HG02763 (cell line): ENCODE data around the gene PAX7.
"Not testable (repeated sequence)": the region's sequence is repeated elsewhere in the genome, so short reads cannot be mapped to it uniquely, and the experiment has no call there.

Experiments
- ATAC-seq: cut with Tn5 transposase; IDR thresholded peaks from one replicate; pipeline ENCODE4 v1.9.1; 2021; ENCODE audit warnings: mild to moderate bottlenecking, moderate library complexity; ENCODE audit not compliant: unreplicated experiment

Gene PAX7

DNA sequence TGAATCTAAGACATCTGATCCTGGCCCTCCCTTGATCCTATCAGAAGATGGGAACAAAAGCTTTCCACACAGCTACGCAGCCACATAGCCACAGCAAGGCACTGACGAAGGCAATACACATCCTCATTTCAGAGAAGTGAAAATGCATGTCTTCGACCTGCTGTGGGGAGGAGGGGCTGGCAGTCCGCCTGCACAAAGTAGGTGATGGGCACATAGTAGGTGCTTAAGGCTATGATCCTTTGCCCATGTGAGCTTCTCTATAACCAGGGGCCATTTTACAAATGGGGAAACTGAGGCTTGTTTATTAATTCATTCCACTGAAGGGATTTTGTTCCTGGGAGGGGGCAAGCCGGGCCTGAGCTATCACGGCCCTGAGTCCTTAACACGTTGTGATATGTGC, 94.2 kb downstream of the PAX7 start:
- ATAC-seq: no peak

DNA sequence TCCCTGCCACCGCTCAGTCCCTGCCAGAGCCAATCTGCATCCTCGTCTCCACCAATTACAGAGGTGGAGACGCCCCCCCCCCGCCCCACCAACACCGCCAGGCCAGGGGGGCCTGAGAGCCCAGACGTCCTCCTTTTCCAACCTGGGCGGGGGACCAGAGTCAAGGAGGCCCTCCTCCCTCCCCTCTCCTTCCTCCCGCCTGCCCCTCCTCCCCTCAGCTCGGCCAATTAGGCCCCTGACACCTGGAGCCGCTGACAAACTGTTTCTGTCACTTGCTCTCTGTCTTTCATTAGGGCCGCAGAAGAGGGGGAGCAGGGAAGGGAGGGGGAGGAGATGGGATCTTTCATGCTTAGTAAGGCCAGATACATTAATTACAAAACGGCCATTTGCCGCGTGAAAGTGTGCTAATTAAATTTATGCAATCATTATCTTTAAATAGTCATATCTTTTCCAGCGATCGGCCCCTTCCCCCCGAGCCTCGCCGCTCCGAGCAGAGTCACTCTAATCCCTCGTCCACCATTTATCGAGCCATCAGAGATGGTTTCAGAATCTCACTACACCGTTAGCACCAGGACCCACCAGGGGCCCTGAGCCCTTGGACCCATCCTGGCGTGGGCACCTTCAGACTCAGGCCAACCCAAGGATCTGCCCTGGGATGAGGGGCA, 94.7 kb downstream of the PAX7 start:
- ATAC-seq: no peak

DNA sequence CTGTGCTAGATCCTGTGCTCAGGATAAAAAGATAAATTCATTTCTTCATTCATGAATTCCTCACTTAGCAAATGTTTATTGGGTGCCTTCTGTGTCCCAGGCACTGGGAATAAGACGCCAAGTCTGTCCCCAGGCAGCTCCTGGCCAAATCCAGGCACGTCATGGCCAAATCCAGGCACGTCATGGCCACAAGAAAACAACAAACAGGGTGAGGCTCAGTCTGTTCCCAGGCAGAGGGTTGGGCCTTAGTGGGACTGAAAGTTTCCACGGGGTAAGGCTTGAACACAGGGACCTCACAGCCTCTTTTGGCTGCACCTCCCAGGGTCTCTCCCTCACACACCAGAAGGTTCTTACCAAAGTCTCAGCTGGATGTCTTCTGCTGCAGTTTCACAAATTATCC, 95.7 kb downstream of the PAX7 start:
- no peak for ATAC-seq

DNA sequence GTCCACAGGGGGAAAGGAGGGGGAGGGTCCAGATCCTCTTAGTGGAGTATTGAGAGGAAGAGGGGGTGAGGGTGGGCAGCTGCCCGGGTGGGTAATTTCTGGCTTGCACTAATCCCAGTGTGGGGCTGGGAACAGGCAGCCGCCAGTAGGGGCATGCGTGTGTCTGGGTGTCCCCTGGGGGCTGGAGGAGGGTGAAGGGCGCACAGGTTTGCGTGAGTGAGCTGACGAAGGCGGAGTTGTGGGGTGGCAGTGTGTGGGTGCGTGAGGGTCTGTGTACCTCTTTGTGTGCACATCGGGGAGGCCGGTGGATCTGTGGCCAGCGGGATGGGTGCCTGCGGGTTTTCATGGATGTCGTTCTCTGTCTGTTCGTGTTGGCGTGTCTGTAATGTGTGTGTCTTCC, 97.3 kb downstream of the PAX7 start:
- no peak for ATAC-seq

DNA sequence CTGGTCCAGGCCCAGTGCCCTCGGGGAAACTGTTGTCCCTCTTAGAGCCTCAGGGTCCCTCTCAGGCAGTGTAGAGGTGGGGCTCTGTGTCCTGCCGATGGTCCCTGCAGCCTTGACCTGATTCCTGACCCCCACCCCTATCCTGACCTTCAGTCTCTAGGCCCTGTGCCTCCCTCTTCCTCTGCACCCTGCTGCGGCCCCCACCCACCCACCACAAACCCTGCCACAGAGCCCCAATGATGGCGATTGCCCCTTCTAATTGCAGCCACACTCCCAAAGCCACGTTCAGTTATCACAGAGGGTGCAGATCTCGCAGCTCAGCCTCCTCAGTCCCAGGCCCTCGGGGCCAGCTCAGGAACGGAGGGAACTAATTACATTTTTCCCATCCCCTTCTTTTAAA, 99.7 kb downstream of the PAX7 start:
- no peak for ATAC-seq

DNA sequence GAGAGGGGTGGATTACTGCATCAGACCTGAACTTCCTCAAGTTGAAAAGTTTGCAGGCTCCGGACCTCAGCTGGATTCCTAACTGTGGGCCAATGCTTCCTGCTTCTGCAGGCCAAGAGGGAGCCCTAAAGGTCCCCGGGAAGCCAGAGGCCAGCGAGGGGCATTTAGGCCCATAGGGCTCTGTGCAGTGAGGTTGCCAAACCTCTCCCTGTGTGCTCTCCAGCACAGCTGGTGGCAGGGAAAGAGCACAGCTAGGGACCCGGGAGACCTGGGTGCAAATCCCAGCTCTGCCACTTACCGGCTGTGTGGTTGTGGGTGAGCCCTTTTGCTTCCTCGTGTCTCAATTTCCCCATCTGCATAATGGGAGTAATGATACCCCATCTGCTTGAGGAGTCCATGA, 100.5 kb downstream of the PAX7 start:
- ATAC-seq: no peak

DNA sequence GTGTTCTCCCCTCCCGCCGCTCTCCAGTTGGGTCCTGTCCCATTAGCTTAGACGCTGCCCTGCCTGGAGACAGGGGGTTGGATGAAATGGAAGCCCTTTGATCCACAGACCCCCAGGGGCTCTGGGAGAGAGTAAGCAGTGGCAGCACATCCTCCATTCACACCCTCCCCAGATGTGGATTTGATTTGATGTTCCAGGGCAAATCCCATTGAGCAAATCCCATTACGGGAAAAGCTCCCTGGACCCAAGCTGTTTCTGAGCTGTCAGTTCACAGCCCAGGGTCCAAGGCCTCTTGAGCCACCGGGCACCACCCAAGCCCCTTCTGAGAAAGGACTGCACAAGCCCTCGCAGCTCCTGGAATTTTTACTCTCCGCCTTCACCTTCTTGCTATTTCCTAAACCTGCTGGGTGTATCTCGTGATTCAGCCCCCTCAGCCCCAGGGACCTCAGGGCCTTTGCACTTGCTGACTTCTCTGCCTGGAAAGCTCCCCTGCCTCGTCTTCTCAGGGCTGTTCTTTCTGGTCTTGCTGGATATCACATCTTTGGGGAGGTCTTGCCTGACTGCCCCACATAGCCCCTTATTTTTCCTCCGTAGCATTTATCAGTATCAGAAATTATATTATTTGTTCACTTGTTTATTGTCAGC, 101.1 kb downstream of the PAX7 start:
- ATAC-seq: no peak

DNA sequence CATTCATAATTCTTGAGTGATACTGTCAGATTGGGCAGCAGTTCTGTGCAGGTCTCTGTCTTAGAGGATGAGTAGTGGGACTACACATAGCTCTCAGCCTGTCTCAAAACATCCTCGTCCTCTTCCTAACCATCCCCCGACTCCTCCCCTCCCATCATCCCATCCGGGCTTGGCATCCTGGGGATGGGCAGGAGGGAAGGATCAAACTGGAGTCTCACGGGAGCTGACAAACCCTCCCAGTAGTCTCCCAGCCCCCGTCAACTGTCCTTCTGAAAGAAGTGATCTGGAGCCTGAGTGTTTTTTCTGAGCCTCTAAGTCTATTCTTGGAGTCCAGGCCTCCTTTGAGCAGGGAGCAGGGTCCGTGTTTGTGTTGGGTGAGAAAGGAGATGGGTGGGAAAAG, 102.0 kb downstream of the PAX7 start:
- no peak for ATAC-seq

DNA sequence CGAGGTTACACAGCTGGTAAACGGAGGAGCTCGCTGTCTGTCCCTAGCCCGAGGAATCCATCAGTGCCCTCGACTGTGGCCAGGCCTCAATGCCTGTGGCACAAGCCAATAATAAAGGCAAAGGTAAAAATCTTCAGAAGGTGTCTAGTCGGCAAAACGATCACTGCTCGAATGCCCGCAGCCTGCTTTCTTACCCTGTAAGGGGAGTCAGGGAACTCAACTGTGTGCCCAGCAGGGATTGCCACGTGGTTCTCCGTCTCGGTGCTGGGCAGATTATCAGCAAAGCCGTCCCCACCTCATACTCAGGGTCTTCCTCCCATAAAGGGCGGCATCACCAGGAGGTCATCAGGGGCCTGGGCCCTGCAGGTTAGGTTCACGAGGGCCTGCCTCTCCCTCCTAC, 103.4 kb downstream of the PAX7 start:
- ATAC-seq: no peak

DNA sequence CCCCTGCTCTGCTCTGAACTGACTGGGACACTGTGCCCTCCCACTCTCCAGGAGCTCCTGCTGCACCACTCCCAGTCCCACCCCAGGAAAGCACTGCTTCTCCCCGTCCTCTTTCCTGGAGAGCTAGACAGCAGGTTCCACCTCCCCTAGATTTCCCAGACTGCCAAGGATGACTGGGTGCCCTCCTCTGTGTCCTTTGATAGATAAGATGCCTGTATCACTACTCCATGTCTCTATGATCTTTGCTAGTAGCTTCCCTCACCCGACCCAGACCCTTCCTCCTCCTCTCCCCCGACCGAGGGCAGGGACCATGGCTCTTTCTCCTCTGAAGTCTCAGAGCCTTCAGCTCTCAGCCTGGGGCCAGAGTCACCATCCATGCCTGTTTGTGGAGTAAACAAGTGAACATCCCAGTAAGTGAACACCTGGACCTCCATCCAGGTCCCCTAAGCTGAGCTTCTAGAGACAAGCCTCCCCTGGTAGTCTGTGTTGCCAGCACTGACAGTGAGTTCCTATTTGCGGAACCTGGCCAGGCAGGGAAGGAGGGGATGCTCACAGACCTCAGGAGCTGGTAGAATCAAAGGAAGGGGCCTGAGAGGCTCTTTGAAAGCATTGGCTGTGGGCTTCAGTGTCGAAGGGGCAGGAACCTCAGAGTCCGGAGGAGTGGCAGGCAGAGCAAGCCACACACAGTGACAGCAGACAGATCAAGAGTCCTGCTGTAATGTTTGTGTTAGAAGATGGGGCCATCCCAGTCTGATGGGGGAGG, 104.0 kb downstream of the PAX7 start:
- no peak for ATAC-seq

DNA sequence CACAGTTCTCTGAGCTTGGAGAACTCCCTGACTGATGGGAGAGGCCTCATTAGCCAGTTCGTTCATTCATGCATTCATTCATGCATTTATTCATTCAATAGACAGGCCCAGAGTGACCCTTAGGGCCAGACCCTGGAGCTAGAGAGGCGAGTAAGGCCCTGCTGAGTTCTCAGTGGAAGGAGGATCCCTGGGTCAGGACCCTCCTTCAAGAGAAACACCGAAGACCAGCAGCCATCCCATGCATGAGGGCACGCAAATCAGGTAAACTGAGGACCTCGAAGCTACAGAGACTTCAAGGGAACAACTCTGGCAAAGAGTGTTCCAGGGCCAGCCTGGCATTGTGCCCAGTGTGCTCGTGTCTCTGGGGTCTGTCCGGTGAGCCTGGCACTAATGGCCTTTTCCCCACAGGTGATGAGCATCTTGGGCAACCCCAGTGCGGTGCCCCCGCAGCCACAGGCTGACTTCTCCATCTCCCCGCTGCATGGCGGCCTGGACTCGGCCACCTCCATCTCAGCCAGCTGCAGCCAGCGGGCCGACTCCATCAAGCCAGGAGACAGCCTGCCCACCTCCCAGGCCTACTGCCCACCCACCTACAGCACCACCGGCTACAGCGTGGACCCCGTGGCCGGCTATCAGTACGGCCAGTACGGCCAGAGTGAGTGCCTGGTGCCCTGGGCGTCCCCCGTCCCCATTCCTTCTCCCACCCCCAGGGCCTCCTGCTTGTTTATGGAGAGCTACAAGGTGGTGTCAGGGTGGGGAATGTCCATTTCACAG, 104.8 kb downstream of the PAX7 start:
- ATAC-seq: no peak

DNA sequence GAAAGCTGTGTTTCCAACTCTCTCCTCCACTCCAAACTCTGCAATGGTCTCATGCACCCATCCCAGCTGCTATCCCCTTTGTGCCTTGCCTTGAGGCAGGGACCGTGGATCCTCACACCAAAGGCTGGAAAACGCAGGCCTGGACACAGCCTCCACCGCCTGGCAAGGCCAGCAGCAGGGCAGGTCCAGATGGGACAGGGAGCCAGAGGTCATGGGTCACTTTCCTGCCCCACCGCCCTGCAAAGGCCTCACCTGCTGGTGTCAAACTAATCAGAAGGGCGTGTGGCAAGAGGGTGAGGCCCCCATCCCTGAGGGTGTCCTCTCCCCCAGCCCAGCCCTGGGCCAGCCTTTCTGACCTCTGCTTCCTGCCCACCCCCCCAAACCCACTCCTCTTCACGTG, 106.3 kb downstream of the PAX7 start:
- ATAC-seq: no peak

DNA sequence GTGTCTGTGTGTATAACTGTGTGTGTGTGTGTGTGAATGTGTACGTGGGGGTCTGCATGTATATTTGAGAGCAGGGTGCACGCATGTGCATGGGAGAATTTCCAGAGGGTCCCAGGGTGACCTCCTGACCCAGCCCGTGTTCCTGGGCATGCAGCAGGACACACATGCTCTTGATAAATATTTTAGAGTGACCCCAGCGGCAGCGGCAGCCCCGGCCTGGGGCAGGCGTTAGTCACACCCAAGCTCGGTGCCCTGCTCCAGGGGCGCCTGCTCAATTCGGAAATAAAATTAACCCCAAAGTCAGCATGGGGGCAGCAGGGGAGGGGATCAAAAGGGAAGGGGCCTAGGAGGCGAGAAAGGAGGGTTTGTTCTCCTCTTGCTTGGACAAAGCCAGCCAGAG, 107.5 kb downstream of the PAX7 start:
- no peak for ATAC-seq

DNA sequence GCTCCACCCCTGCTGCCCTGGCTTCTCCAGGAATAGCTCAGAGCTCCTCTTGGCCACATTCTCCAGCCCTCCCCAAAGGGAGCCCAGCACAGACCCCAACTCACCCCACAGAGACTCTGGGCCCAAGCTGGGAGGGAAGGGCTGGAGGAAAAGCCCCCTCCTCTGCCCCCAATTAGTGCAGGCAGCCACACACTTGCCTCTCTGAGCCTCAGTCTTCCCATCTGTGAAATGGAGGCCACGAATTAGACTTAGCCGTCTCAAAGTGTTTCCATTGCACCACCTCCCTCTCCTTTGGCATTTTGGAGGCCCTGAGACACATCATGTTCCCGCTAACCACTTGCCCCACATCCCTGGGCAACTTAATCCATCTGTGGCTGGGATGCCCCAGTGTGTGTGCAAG, 108.0 kb downstream of the PAX7 start:
- no peak for ATAC-seq

DNA sequence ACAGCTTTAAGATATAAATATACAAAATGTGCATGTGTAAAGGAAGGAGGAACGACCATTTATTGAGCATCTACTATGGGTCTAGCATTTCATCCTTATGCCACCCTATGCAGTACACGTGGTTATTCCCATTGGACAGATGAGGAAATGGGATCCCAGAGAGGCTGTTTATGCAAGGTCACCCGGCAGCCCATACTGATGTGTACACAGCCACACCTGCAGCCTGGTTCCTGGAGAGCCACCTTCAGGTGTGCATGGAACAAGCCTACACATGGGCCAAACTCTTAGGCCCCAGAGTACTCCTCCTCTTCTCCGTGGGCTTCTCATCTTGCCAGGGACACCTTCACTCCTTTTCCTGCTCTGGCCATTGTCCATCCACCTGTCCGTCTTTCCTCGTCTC, 108.8 kb downstream of the PAX7 start:
- ATAC-seq: no peak

DNA sequence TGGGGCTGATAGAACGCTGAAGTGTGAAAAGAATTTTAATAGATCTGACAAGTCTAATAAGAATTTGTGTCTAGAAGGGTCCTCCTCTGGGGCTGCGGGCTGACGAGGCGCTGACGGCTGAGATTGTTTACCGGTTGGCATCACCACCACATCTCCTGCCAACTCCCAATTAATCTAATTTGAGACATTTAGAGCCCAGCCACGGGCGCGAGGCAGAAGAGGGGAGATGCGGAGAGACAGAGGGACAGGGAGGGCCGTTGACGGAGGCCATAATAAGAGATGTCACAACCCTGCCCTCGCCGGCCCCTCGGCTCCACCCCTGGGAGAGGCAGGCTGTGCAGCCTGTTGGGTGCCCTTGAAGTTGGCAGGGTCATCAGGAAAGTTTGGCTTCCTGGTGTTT, 109.3 kb downstream of the PAX7 start:
- no peak for ATAC-seq

DNA sequence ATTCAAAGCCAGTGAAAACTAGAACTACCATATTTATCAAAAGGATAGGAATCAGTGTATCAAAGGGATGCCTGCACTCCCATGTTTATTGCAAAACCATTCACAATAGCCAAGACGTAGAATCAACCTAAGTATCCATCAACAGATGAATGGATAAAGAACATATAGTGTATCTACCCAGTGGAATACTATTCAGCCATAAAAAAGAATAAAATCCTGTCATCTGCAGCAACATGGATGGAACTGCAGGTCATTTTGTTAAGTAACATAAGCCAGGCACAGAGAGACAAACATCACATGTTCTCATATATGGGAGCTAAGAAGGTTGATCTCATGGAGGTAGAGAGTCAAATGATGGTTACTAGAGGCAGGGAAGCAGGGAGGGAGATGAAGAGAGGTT, 110.0 kb downstream of the PAX7 start:
- no peak for ATAC-seq

DNA sequence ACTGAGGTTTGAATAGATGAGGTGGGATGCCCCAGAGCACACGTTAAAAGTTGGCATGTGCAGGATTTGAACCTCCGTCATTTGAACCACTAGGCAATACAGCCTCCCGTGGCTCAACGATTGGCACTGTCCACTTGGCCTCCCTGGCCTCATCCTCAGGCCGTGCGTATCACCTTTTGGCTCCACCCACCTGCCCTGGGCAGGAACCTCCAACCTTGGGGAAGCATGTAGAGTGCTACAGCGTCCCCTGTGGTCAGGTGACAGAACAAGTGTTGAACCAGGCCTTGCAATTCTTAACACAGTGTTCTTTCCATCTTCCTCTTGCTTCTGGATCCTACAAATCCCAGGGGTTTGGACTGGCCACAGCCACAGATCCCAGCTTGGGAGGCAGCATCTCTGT, 112.6 kb downstream of the PAX7 start:
- ATAC-seq: no peak

DNA sequence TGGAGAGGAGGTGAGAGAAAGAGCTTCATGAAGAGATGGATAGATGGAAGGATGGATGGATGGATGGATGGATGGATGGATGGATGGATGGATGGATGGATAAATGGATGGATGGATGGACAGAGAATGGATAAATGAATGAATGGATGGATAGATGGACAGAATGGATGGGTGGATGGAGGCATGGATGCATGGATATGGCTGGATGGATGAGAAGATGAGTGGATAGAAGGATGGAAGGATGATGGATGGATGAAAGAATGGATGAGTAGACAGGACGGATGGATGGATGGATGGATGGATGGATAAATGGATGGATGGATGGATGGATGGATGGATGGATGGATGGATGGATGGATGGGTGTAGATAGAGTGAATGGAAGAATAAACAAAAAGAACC, 113.7 kb downstream of the PAX7 start:
- not testable (repeated sequence) for ATAC-seq

DNA sequence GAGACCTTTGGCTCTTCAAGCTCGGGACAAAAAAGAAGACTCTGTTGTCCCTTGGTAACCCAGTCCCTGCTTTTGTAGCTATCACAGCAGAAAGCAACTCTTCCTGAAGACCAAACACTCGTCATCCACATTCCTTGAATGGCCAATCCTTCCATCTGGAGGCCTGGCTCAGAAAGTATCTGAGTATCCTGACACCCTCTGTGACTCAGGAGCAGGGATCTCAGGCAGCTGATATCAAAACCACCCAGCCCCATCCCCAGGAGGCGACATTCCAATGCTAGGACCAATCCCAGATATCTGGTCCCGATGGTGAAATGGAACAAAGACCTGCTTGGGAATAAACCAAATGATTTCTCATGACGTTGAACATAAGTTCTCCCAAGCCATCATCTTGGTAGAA, 116.3 kb downstream of the PAX7 start:
- ATAC-seq: no peak

DNA sequence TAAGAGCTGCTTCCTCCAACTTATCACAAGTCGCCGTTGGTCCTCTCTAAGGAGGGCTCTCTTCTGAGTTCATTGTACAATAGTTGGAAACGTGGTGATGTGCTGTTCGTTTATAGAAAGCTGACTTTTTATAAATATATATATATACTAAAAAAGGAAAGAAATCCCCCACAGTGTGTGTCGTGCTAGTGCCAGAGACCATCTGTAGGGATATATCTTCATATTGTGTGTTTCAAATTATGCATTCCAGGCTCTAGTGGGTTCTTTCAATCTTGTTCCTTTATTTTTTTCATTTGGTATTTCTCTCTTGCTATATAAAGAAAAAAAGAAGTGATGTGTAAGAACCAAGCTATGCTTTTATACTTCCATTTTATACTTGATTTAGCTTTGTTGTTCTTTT, 117.0 kb downstream of the PAX7 start:
- no peak for ATAC-seq

DNA sequence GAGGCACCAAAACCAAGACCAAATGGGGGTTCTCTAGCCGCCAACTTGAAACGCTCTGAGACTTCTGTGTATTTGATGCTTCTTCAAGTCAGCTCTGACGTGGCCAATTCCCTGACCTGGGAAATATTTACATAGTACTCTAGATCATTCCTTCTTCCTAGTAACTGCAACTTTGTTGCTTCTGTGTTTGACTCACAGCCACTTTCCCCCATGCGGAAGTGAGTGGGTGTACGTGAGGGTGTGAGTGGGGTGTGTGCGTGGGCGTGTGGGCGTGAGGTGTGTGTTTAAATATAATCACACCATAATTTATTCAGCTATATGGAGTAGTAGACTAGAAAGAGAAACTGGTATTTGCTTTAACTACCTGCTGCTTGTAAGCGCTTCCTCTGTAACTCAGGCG, 117.8 kb downstream of the PAX7 start:
- ATAC-seq: no peak
